Mesenchymal stem cell (in vitro differentiated cells and primary cell): ENCODE results near the gene NOS3.

Experiments
- DNase-seq: peaks from one replicate; pipeline ENCODE4 v3.0.0-alpha.2; 2013
- H2AFZ ChIP-seq: one replicate; pipeline ENCODE4 v1.6.1; 2013; ENCODE audit warnings: low read depth, mild to moderate bottlenecking, control low read depth, inconsistent platforms, low read length, moderate library complexity
- H2AK5ac ChIP-seq: 2 replicates; pipeline ENCODE4 v1.6.1; 2013; ENCODE audit warnings: low read length, moderate library complexity, mild to moderate bottlenecking, inconsistent platforms; ENCODE audit not compliant: severe bottlenecking
- H2BK120ac ChIP-seq: one replicate; pipeline ENCODE4 v1.6.1; 2013; ENCODE audit warnings: low read depth, mild to moderate bottlenecking, inconsistent platforms, low read length, moderate library complexity
- H2BK12ac ChIP-seq, 2 experiments: one replicate each; pipeline ENCODE4 v1.6.1; 2013; ENCODE audit warnings: inconsistent platforms in 2 of 2, low read length in 2 of 2, mild to moderate bottlenecking in 2 of 2, moderate library complexity in 2 of 2, control low read depth in 1 of 2
- H2BK15ac ChIP-seq: one replicate; pipeline ENCODE4 v1.6.1; 2013; ENCODE audit warnings: mild to moderate bottlenecking, low read depth, inconsistent platforms; ENCODE audit not compliant: poor library complexity, severe bottlenecking
- H2BK5ac ChIP-seq: 2 replicates; pipeline ENCODE4 v1.6.1; 2013; ENCODE audit warnings: low read depth, mild to moderate bottlenecking, low read length, control low read depth, inconsistent platforms; ENCODE audit not compliant: poor library complexity, severe bottlenecking
- H3K14ac ChIP-seq, 2 experiments: one replicate each; pipeline ENCODE4 v1.6.1; 2013; ENCODE audit warnings: inconsistent platforms in 2 of 2, low read length in 2 of 2, control low read depth in 1 of 2, mild to moderate bottlenecking in 1 of 2, moderate library complexity in 1 of 2
- H3K18ac ChIP-seq, 2 experiments: one replicate each; pipeline ENCODE4 v1.6.1; 2013; ENCODE audit warnings: inconsistent platforms in 2 of 2, low read length in 2 of 2, control low read depth in 1 of 2, low read depth in 1 of 2, mild to moderate bottlenecking in 1 of 2
- H3K23ac ChIP-seq, 2 experiments: one replicate each; pipeline ENCODE4 v1.6.1; 2013; ENCODE audit warnings: inconsistent platforms in 2 of 2, low read length in 2 of 2, mild to moderate bottlenecking in 2 of 2, moderate library complexity in 2 of 2, control low read depth in 1 of 2
- H3K27ac ChIP-seq: 2 replicates; pipeline ENCODE4 v1.5.1; 2013; ENCODE audit warnings: mild to moderate bottlenecking, moderate library complexity, low read length, control low read depth, inconsistent platforms; ENCODE audit not compliant: poor library complexity, severe bottlenecking
- H3K27me3 ChIP-seq, 2 experiments: 2 replicates each; pipeline versions ENCODE4 v1.6.1 to v1.7.0; 2013; ENCODE audit warnings: low read length in 2 of 2, mild to moderate bottlenecking in 2 of 2, moderate library complexity in 2 of 2, control low read depth in 1 of 2, inconsistent platforms in 1 of 2; ENCODE audit not compliant: control insufficient read depth in 1 of 2, insufficient read depth in 1 of 2
- H3K36me3 ChIP-seq, 2 experiments: 2 replicates each; pipeline versions ENCODE4 v1.6.1 to v1.7.0; 2013; ENCODE audit warnings: low read length in 2 of 2, control low read depth in 1 of 2, inconsistent platforms in 1 of 2, low read depth in 1 of 2, mild to moderate bottlenecking in 1 of 2; ENCODE audit not compliant: insufficient read depth in 2 of 2, control insufficient read depth in 1 of 2
- H3K4ac ChIP-seq, 2 experiments: one replicate each; pipeline ENCODE4 v1.6.1; 2013; ENCODE audit warnings: inconsistent platforms in 2 of 2, low read length in 2 of 2, mild to moderate bottlenecking in 2 of 2, moderate library complexity in 2 of 2, control low read depth in 1 of 2, low read depth in 1 of 2
- H3K4me1 ChIP-seq: 2 replicates; pipeline ENCODE4 v1.6.1; 2013; ENCODE audit warnings: low read depth, low read length, control low read depth; ENCODE audit not compliant: control insufficient read depth, insufficient read depth
- H3K4me2 ChIP-seq: 2 replicates; pipeline ENCODE4 v1.6.1; 2013; ENCODE audit warnings: low read length, mild to moderate bottlenecking, inconsistent platforms; ENCODE audit not compliant: poor library complexity, severe bottlenecking
- H3K4me3 ChIP-seq, 2 experiments: 2 replicates each; pipeline versions ENCODE4 v1.5.1 to v1.7.0; 2013; ENCODE audit warnings: low read length in 2 of 2, mild to moderate bottlenecking in 2 of 2, control low read depth in 1 of 2, low read depth in 1 of 2; ENCODE audit not compliant: insufficient read depth in 1 of 2
- H3K79me1 ChIP-seq: replicated peaks from 2 replicates; pipeline ENCODE4 v1.6.1; 2013; ENCODE audit warnings: mild to moderate bottlenecking, control low read depth, low read length, inconsistent platforms; ENCODE audit not compliant: poor library complexity, severe bottlenecking
- H3K9ac ChIP-seq: 2 replicates; pipeline ENCODE4 v1.7.0; 2013; ENCODE audit warnings: mild to moderate bottlenecking, low read length, moderate library complexity
- H3K9me3 ChIP-seq: 2 replicates; pipeline ENCODE4 v1.7.0; 2013; ENCODE audit warnings: mild to moderate bottlenecking, low read length; ENCODE audit not compliant: control insufficient read depth
- H4K8ac ChIP-seq: one replicate; pipeline ENCODE4 v1.6.1; 2013; ENCODE audit warnings: inconsistent platforms, mild to moderate bottlenecking, low read length, moderate library complexity
- H4K91ac ChIP-seq: one replicate; pipeline ENCODE4 v1.6.1; 2013; ENCODE audit warnings: mild to moderate bottlenecking, low read length, inconsistent platforms
- WGBS: methylation state at CpG from one replicate; pipeline ENCODE4 v1.1.7; 2013; ENCODE audit warnings: mixed read lengths; 5-methylcytosine and 5-hydroxymethylcytosine counted together

Gene NOS3

DNA sequence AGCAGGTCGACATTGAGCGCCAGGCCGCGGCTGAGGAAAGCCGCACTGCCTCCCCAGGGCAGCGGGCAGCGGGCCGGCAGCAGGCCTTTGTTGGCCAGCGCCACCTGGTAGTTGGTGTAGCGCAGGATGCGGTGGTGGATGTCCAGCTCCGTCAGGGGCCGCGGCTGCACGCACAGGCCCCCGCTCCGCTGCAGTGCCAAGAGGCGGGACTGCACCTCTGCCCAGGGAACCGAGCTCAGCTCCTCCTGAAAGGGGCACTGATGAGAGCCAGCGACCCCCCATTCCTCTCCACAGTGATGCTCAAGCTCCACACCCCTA is 28.3 kb downstream of the NOS3 start:
- Histone ChIP-seq H3K14ac (no peak overlapping the region), H4K8ac (peak overlapping the region; percentile 27), H3K9ac (no peak overlapping the region), H2AK5ac (no peak overlapping the region), H2BK120ac (no peak overlapping the region), H3K27ac (no peak overlapping the region), H3K23ac (no peak overlapping the region), H3K27me3 (peaks cover 56 to 59% of the 10 kb centered on the region in 2 experiments), H3K4me1 (peaks cover 14% of the 10 kb centered on the region), H3K9me3 (no peaks in the 10 kb centered on the region), H4K91ac (peak overlapping the region; percentile 53), H2AFZ (no peak overlapping the region), H2BK15ac (no peak overlapping the region), H2BK5ac (no peak overlapping the region), H3K4me2 (no peak overlapping the region), H3K4ac (peak overlapping the region; percentile 13 to 58), H3K79me1 (no peaks in the 10 kb centered on the region), H3K18ac (peak overlapping the region; percentile 42 to 60), H3K36me3 (no peaks in the 10 kb centered on the region), H3K4me3 (no peak overlapping the region), H2BK12ac (peak overlapping the region in 1 of 2 experiments; percentile 91)
- 72% methylated on average over 19 of the region's 20 CpGs for WGBS
- DNase-seq = no peak

DNA sequence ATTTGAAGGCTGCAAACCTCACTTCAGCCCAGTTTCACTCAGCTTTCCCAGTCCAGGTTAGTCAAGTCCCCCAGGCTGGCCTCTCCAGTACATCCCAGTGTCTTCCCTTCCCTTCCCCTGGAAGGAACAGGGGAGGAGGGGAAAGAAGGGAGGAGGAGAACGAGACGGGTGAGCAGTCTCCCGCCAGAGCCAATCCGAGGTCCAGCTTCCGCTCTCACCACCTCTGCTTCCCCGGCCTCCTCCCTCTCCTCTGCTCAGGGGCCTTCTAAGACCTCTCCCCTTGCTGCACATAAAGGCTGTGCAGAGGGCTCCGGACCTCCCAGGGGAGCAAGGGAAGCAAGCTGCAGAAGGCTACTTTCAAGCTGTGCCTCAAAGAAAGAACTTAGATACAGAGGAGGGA is 29.4 kb downstream of the NOS3 start:
- peaks cover 14% of the 10 kb centered on the region for H3K4me1 ChIP-seq
- no peaks in the 10 kb centered on the region for H3K36me3 ChIP-seq
- peak; percentile 39 for DNase-seq
- no peak overlapping the region for H2BK5ac ChIP-seq
- 20% methylated on average over 7 of the region's 7 CpGs for WGBS
- H2AFZ ChIP-seq = no peak overlapping the region
- peak overlapping the region in 1 of 2 experiments; percentile 89 for H3K18ac ChIP-seq
- no peaks in the 10 kb centered on the region for H3K9me3 ChIP-seq
- peak overlapping the region; percentile 44 for H2BK15ac ChIP-seq
- peak overlapping the region; percentile 77 for H4K8ac ChIP-seq
- H3K79me1 ChIP-seq = no peaks in the 10 kb centered on the region
- no peak overlapping the region for H3K9ac ChIP-seq
- peaks cover 56 to 60% of the 10 kb centered on the region in 2 experiments for H3K27me3 ChIP-seq
- no peak overlapping the region for H3K4me2 ChIP-seq
- no peak overlapping the region for H3K4ac ChIP-seq
- H3K27ac ChIP-seq = no peak overlapping the region
- peak overlapping the region; percentile 67 for H2BK120ac ChIP-seq
- no peak overlapping the region for H3K4me3 ChIP-seq
- H2AK5ac ChIP-seq = no peak overlapping the region
- peak overlapping the region; percentile 87 for H4K91ac ChIP-seq
- no peak overlapping the region for H3K23ac ChIP-seq
- H2BK12ac ChIP-seq = peak overlapping the region in 1 of 2 experiments; percentile 42
- no peak overlapping the region for H3K14ac ChIP-seq

DNA sequence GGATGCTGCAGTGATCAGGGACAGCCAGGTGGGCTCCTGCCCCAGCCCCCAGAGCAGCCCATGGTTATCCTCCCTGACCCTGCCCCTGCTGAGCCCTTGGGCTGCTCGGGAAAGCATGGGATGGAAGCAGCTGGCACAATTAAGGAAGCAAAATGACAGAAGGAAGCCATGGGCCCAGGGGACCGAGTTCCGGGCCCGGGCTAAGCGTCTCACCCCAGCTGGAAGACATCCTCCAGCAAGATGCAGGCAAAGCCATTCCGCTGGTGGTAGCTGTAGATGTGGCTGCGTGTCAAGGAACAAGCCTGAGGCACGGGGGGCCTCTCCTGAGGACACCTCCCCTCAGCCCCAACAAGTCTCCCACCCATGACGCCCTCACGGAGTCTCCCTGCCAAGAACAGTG is 32.4 kb downstream of the NOS3 start:
- H2BK12ac ChIP-seq = peak overlapping the region in 1 of 2 experiments; percentile 76
- WGBS = 88% methylated on average over 9 of the region's 10 CpGs
- H2AFZ ChIP-seq = no peak overlapping the region
- no peaks in the 10 kb centered on the region for H3K9me3 ChIP-seq
- peak overlapping the region in 1 of 2 experiments; percentile 5 for H3K4me3 ChIP-seq
- H3K27ac ChIP-seq = no peak overlapping the region
- no peak overlapping the region for H2BK120ac ChIP-seq
- H2BK5ac ChIP-seq = no peak overlapping the region
- no peak for DNase-seq
- H3K36me3 ChIP-seq = no peaks in the 10 kb centered on the region
- no peak overlapping the region for H4K8ac ChIP-seq
- H3K4me2 ChIP-seq = no peak overlapping the region
- H2AK5ac ChIP-seq = no peak overlapping the region
- peaks cover 39 to 41% of the 10 kb centered on the region in 2 experiments for H3K27me3 ChIP-seq
- H3K4ac ChIP-seq = peak overlapping the region; percentile 14 to 17
- peak overlapping the region in 1 of 2 experiments; percentile 56 for H3K14ac ChIP-seq
- H4K91ac ChIP-seq = peak overlapping the region; percentile 31
- H3K23ac ChIP-seq = peak overlapping the region in 1 of 2 experiments; percentile 24
- H2BK15ac ChIP-seq = no peak overlapping the region
- peaks cover 12% of the 10 kb centered on the region for H3K4me1 ChIP-seq
- H3K9ac ChIP-seq = no peak overlapping the region
- H3K79me1 ChIP-seq = no peaks in the 10 kb centered on the region
- no peak overlapping the region for H3K18ac ChIP-seq

DNA sequence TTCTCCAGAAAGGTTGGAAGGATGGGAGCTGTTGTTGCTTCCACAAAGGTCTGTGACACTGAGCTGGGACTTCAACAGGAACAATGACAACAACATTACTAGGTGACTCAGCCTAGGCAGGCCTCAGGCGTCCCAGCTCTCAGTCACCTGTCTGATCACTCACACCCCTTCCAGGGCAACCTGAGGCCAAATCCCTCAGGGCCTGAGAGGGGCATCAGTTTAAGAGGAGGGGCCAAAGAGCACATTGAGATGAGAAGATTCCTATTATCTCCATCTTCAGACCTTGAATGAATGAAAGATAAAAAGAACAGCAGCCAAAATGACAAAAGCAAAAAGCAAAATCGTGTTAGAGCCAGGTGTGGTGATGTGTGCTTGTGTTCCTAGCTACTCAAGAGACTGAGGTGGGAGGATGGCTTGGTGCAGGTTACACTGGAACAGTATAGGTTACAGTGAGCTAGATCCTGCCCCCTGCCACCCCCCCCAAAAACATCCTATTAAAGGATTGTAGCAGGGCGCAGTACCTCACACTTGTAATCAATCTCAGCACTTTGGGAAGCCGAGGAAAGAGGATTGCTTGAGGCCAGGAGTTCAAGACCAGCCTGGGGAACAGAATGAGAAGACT is 33.7 kb downstream of the NOS3 start, which contains the start of gene ATG9B:
ATG9B (minus strand) TSS at position 60 of the 622 bp plus-strand sequence. CDS start 71 bp downstream, outside the sequence.
- H2BK5ac ChIP-seq = no peak within 1 kb of the TSS
- peak within 1 kb of the TSS in 1 of 2 experiments; percentile 24 for H3K23ac ChIP-seq
- H3K79me1 ChIP-seq = peaks cover 1% of the 10 kb centered on the region
- no peak within 1 kb of the TSS for H3K9ac ChIP-seq
- no peak within 1 kb of the TSS for H2BK120ac ChIP-seq
- no peak within 1 kb of the TSS for H4K8ac ChIP-seq
- H3K4me3 ChIP-seq = no peak within 1 kb of the TSS
- no peak within 1 kb of the TSS for H2BK15ac ChIP-seq
- H3K27ac ChIP-seq = no peak within 1 kb of the TSS
- H4K91ac ChIP-seq = peak within 1 kb of the TSS; percentile 28
- H2AFZ ChIP-seq = no peak within 1 kb of the TSS
- peak within 1 kb of the TSS in 1 of 2 experiments; percentile 56 for H3K14ac ChIP-seq
- 87% methylated on average over 3 of the region's 4 CpGs for WGBS
- H3K4ac ChIP-seq = peak within 1 kb of the TSS; percentile 14 to 17
- peak within 1 kb of the TSS in 1 of 2 experiments; percentile 76 for H2BK12ac ChIP-seq
- H2AK5ac ChIP-seq = no peak within 1 kb of the TSS
- peaks cover 26 to 32% of the 10 kb centered on the region in 2 experiments for H3K27me3 ChIP-seq
- peaks cover 6% of the 10 kb centered on the region for H3K4me1 ChIP-seq
- DNase-seq = no peak
- no peaks in the 10 kb centered on the region for H3K36me3 ChIP-seq
- no peaks in the 10 kb centered on the region for H3K9me3 ChIP-seq
- no peak within 1 kb of the TSS for H3K18ac ChIP-seq
- no peak within 1 kb of the TSS for H3K4me2 ChIP-seq
